ENCODE measurements around the gene PRPF8. TPM values are rescaled to one million over a fixed set of nuclear protein-coding genes. Genes with fewer than 3 reads are reported as not detected.

PRPF8 gene
- total RNA-seq, 4 donors from 2014 or later: 186 to 341 (median 220) TPM

- Histone ChIP-seq H3K27ac (no peak overlapping the region), H3K4me1 (peaks cover 14% of the 10 kb centered on the region), H3K36me3 (peaks cover 6% of the 10 kb centered on the region), H3K9me3 (no peaks in the 10 kb centered on the region), H3K27me3 (no peaks in the 10 kb centered on the region), H3K4me3 (no peak overlapping the region)
- DNase-seq (ENCODE audit: low spot score in 2 of 2): no peak
- TF ChIP-seq POLR2AphosphoS5 (IDR thresholded peaks at IDR 0.05) (no peak), EP300 (IDR thresholded peaks at IDR 0.05) (no peak), POLR2A (IDR thresholded peaks at IDR 0.05) (no peak), CTCF (IDR thresholded peaks at IDR 0.05) (no peak)
- 53% methylated on average over 5 of the region's 11 CpGs for WGBS
Measured at GRCh38 chr17:1639549-1640180, 45.0 kb downstream of the PRPF8 start.

- H3K4me1 ChIP-seq: peaks cover 5% of the 10 kb centered on the region
- H3K4me3 ChIP-seq: no peak overlapping the region
- no peaks in the 10 kb centered on the region for H3K27me3 ChIP-seq
- H3K27ac ChIP-seq: no peak overlapping the region
- DNase-seq (ENCODE audit: low spot score in 2 of 2): no peak
- 75% methylated on average over 8 of the region's 19 CpGs for WGBS
- no peaks in the 10 kb centered on the region for H3K9me3 ChIP-seq
- peaks cover 6% of the 10 kb centered on the region for H3K36me3 ChIP-seq
- TF ChIP-seq POLR2AphosphoS5 (IDR thresholded peaks at IDR 0.05): no peak
- TF ChIP-seq POLR2A (IDR thresholded peaks at IDR 0.05): no peak
- no peak for TF ChIP-seq CTCF (IDR thresholded peaks at IDR 0.05)
- TF ChIP-seq EP300 (IDR thresholded peaks at IDR 0.05): no peak
Measured at GRCh38 chr17:1638624-1639300, 45.9 kb downstream of the PRPF8 start.

- no peak for TF ChIP-seq EP300 (IDR thresholded peaks at IDR 0.05)
- TF ChIP-seq POLR2A (IDR thresholded peaks at IDR 0.05): no peak
- TF ChIP-seq CTCF (IDR thresholded peaks at IDR 0.05): no peak
- no peak for TF ChIP-seq POLR2AphosphoS5 (IDR thresholded peaks at IDR 0.05)
- no peak for DNase-seq (ENCODE audit: low spot score in 2 of 2)
- Histone ChIP-seq H3K36me3 (peaks cover 6% of the 10 kb centered on the region), H3K9me3 (no peaks in the 10 kb centered on the region), H3K4me1 (no peaks in the 10 kb centered on the region), H3K4me3 (no peak overlapping the region), H3K27me3 (no peaks in the 10 kb centered on the region), H3K27ac (no peak overlapping the region)
- 80% methylated on average over 17 of the region's 17 CpGs for WGBS
Measured at GRCh38 chr17:1638171-1638590, 46.5 kb downstream of the PRPF8 start.

- Histone ChIP-seq H3K9me3 (no peaks in the 10 kb centered on the region), H3K27me3 (no peaks in the 10 kb centered on the region), H3K4me1 (no peaks in the 10 kb centered on the region), H3K4me3 (no peak overlapping the region), H3K27ac (no peak overlapping the region), H3K36me3 (peaks cover 6% of the 10 kb centered on the region)
- no peak for TF ChIP-seq EP300 (IDR thresholded peaks at IDR 0.05)
- TF ChIP-seq CTCF (IDR thresholded peaks at IDR 0.05): no peak
- TF ChIP-seq POLR2AphosphoS5 (IDR thresholded peaks at IDR 0.05): no peak
- TF ChIP-seq POLR2A (IDR thresholded peaks at IDR 0.05): no peak
- WGBS: 81% methylated on average over 14 of the region's 15 CpGs
- no peak for DNase-seq (ENCODE audit: low spot score in 2 of 2)
Measured at GRCh38 chr17:1636732-1637285, 47.9 kb downstream of the PRPF8 start.
